ENCODE results near the gene CMTM4.
"Not testable (repeated sequence)": the region's sequence is repeated elsewhere in the genome, so short reads cannot be mapped to it uniquely, and the experiment has no call there.

DNA sequence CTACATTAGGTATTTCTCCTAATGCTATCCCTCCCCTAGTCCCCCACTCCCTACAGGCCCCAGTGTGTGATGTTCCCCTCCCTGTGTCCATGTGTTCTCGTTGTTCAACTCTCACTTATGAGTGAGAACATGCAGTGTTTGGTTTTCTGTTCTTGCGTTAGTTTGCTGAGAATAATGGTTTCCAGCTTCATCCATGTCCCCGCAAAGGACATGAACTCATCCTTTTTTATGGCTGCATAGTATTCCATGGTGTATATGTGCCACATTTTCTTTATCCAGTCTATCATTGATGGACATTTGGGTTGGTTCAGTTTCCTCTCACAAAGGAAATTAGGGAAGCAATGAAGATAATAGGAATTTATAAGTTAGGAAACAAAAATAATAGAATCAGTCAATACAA is 129.3 kb downstream of the CMTM4 start:
- TF ChIP-seq POLR2A (IDR thresholded peaks at IDR 0.05): not testable (repeated sequence)
- TF ChIP-seq, protein P1, sequence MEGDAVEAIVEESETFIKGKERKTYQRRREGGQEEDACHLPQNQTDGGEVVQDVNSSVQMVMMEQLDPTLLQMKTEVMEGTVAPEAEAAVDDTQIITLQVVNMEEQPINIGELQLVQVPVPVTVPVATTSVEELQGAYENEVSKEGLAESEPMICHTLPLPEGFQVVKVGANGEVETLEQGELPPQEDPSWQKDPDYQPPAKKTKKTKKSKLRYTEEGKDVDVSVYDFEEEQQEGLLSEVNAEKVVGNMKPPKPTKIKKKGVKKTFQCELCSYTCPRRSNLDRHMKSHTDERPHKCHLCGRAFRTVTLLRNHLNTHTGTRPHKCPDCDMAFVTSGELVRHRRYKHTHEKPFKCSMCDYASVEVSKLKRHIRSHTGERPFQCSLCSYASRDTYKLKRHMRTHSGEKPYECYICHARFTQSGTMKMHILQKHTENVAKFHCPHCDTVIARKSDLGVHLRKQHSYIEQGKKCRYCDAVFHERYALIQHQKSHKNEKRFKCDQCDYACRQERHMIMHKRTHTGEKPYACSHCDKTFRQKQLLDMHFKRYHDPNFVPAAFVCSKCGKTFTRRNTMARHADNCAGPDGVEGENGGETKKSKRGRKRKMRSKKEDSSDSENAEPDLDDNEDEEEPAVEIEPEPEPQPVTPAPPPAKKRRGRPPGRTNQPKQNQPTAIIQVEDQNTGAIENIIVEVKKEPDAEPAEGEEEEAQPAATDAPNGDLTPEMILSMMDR (IDR thresholded peaks at IDR 0.05): not testable (repeated sequence)

Measured in esophagus squamous epithelium (tissue), 4 donors.